ENCODE measurements around the gene ZNF33B.

- TF ChIP-seq POLR2A (IDR thresholded peaks at IDR 0.05; ENCODE audit: low read depth, low read length): no peak
- TF ChIP-seq POLR2AphosphoS5 (IDR thresholded peaks at IDR 0.05; ENCODE audit: low read depth, low read length): no peak
Measured at GRCh38 chr10:42615419-42615818, 23.0 kb downstream of the ZNF33B start.
